Activated naive CD4-positive, alpha-beta T cell treated with anti-CD3 and anti-CD28 coated beads, Interleukin-2, amount 50 U/mL, for 24 hours (primary cell): Measurements from ENCODE around the gene SLC9A9.
A peak's percentile ranks its signal among the peaks of the same experiment; 100 is the strongest.
"Not testable (repeated sequence)": the region's sequence is repeated elsewhere in the genome, so short reads cannot be mapped to it uniquely, and the experiment has no call there.

Experiments
- H3K27ac Mint-ChIP-seq: one replicate; pipeline ENCODE4 v1.8.0; 2021; ENCODE audit warnings: mild to moderate bottlenecking, mixed read lengths
- H3K27me3 Mint-ChIP-seq: one replicate; pipeline ENCODE4 v1.8.0; 2021; ENCODE audit warnings: mixed read lengths
- H3K36me3 Mint-ChIP-seq: one replicate; pipeline ENCODE4 v1.8.0; 2021; ENCODE audit warnings: mixed read lengths
- H3K4me1 Mint-ChIP-seq: one replicate; pipeline ENCODE4 v1.8.0; 2021; ENCODE audit warnings: mixed read lengths
- H3K4me3 Mint-ChIP-seq: one replicate; pipeline ENCODE4 v1.8.0; 2021; ENCODE audit warnings: mild to moderate bottlenecking, mixed read lengths
- H3K9me3 Mint-ChIP-seq: one replicate; pipeline ENCODE4 v1.8.0; 2021; ENCODE audit warnings: mixed read lengths

SLC9A9 gene

GRCh38 chr3:143801046-143801445 lies 47.2 kb downstream of the SLC9A9 start:
- H3K36me3 Mint-ChIP-seq, H3K9me3 Mint-ChIP-seq, H3K27me3 Mint-ChIP-seq, H3K4me1 Mint-ChIP-seq, H3K4me3 Mint-ChIP-seq, H3K27ac Mint-ChIP-seq: not testable (repeated sequence)

DNA sequence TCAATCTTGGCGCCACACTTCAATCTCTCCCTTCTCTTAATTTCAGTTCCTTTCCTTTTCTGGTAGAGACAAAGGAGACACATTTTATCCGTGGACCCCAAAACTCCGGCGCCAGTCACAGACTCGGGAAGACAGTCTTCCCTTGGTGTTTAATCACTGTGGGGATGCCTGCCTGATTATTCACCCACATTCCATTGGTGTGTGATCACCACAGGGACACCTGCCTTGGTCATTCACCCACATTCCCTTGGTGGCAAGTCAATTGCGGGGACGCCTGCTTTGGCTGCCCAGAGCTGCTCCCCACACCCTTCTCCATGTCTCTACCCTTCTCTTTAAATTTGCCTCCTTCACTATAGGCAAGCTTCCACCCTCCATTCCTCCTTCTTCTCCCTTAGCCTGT lies 50.1 kb downstream of the SLC9A9 start:
- H3K4me3 Mint-ChIP-seq, H3K4me1 Mint-ChIP-seq, H3K9me3 Mint-ChIP-seq, H3K27me3 Mint-ChIP-seq, H3K27ac Mint-ChIP-seq, H3K36me3 Mint-ChIP-seq: not testable (repeated sequence)

DNA sequence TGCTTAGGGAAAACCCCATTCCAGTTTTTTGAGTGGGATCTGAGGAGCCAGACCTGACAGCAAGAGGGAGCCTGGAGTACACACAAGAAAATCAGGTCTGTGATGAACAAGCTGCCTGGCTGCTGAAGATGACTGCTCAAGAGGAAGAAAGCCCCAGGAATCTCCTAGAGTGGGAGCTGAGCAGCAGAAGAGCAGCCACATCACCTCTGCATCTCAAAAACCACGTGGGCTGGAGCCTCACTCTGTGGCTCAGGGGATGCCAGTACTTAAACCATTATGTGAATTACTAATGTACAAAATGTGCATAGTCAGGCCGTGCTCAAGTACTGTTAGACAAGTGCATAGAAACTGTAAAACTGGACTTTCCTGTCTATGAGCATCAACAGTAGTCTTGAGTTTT lies 52.4 kb downstream of the SLC9A9 start:
- Mint-ChIP-seq H3K9me3 (peaks cover 13% of the 10 kb centered on the region), H3K4me1 (no peaks in the 10 kb centered on the region), H3K27me3 (no peaks in the 10 kb centered on the region), H3K4me3 (no peak overlapping the region), H3K36me3 (peaks cover 18% of the 10 kb centered on the region), H3K27ac (no peak overlapping the region)

DNA sequence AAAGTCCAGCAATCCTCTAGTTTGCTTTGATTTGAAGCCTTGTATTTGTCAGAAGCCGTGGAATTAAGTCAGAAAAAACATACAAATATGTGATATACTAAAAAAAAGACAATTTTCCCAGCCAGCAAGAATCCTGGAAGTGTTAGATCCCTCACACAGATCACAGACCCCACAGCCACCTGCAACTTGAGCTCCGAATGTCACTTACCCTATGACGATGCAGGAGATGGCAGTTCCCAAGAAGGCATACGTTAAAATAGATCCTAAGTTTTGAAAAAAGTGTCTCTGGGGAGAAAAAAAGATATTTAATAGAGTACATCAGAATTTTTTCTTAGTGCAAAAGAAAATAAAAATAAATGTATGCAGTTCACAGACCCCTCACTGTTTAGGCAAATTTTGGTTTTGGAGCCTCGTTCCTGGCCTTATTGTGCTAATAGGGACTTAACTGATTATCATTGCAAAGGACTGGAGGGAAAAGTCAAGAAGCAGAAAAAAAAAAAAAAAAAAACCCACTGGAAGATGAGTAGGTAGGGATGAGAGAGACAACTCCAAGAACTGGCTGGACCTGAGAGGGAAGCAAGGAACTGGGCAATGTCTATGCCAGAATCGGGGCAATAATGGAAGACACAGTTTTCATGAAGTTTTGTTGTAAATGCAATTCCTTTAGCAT lies 53.3 kb downstream of the SLC9A9 start:
- Mint-ChIP-seq H3K36me3 (peaks cover 19% of the 10 kb centered on the region), H3K27ac (no peak overlapping the region), H3K27me3 (no peaks in the 10 kb centered on the region), H3K4me3 (no peak overlapping the region), H3K4me1 (no peaks in the 10 kb centered on the region), H3K9me3 (peaks cover 13% of the 10 kb centered on the region)

GRCh38 chr3:143793971-143794370 lies 54.3 kb downstream of the SLC9A9 start:
- Mint-ChIP-seq H3K9me3 (peaks cover 13% of the 10 kb centered on the region), H3K36me3 (peaks cover 19% of the 10 kb centered on the region), H3K27ac (no peak overlapping the region), H3K4me3 (no peak overlapping the region), H3K27me3 (no peaks in the 10 kb centered on the region), H3K4me1 (no peaks in the 10 kb centered on the region)

DNA sequence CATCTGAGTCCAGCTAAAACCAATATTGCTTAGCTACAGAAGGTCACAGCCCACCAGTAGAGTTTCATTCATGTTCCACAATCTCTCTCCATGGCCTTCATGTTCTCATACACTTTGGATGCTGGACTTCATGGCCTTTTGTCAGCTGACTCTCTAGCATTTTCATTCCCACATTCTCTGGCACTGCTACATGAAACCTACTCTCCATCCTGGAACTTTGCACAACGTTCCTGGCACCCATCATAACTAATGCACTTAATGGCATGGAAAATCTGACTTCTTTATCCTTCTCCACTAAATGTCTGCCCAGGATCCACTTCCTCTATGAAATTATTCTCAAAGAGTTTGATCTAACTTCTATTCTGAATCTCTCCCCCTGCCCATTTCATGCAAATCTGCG lies 56.9 kb downstream of the SLC9A9 start:
- Mint-ChIP-seq H3K4me1 (no peaks in the 10 kb centered on the region), H3K4me3 (no peak overlapping the region), H3K27ac (no peak overlapping the region), H3K9me3 (peaks cover 13% of the 10 kb centered on the region), H3K36me3 (peaks cover 22% of the 10 kb centered on the region), H3K27me3 (no peaks in the 10 kb centered on the region)

DNA sequence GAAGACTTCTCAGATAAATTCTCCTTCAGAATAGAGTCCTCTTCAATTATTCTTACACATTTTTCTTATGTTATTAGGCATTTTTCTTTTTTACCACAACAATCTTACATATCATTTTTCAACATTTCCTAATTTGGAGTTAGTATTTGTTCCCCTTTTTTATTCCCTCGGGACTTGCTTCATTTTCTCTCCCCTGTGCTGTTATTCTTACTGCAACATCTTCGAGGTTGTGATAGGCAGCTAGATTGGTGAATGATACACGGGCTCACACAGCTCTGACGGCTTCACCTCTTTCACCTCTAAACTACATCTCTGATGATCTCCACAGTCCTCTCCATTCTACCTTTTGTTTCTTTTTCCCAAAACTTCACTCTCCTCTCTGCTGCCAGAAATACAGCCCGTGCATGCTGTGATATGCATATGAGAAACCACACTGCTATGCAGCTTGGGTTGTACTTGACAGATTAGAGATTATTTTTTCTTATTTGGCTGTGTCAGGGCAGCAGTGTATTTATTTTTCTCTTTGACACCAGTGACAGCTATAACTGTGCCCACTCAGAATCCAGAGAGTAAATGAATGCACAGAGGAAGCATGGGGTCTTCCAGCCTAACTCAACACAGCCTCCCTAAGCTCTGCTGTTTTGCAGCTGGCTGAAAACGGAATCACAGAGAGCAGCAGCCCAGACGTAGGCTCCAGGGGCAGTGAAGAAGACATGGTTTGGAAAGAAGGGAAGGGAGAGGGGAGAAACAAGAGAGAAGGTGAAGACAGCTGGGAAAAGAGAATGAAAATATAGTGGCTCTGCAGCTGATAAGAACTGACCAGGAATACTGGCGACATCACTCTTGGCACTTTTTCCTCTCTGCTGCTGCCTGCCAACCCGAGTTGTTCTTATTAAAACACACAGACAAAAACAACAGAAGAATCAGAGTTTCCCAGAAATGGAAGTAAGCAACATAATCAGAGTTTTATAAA lies 61.8 kb downstream of the SLC9A9 start:
- Mint-ChIP-seq H3K36me3 (peaks cover 15% of the 10 kb centered on the region), H3K4me1 (no peaks in the 10 kb centered on the region), H3K9me3 (peaks cover 3% of the 10 kb centered on the region), H3K4me3 (no peak overlapping the region), H3K27me3 (no peaks in the 10 kb centered on the region), H3K27ac (no peak overlapping the region)

DNA sequence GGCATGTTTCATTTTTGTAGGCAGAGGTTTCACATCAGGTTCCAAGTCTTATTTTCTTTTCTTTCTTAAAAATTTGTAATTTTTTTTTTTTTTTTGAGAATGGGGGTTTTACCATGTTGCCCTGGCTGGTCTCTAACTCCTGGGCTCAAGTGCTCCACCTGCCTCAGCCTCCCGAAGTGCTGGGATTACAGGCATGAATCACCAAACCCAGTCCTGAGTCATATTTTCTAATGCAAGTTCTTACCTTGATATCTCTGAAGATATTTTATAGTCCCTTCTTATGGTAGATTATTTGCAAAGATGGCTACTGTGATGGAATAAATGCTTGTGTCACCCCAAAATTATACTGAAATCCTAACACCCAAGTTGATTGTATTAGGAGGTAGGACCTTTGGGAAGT lies 63.8 kb downstream of the SLC9A9 start:
- peaks cover 11% of the 10 kb centered on the region for H3K36me3 Mint-ChIP-seq
- no peak overlapping the region for H3K27ac Mint-ChIP-seq
- H3K27me3 Mint-ChIP-seq = no peaks in the 10 kb centered on the region
- no peaks in the 10 kb centered on the region for H3K4me1 Mint-ChIP-seq
- no peak overlapping the region for H3K4me3 Mint-ChIP-seq
- H3K9me3 Mint-ChIP-seq = no peaks in the 10 kb centered on the region

DNA sequence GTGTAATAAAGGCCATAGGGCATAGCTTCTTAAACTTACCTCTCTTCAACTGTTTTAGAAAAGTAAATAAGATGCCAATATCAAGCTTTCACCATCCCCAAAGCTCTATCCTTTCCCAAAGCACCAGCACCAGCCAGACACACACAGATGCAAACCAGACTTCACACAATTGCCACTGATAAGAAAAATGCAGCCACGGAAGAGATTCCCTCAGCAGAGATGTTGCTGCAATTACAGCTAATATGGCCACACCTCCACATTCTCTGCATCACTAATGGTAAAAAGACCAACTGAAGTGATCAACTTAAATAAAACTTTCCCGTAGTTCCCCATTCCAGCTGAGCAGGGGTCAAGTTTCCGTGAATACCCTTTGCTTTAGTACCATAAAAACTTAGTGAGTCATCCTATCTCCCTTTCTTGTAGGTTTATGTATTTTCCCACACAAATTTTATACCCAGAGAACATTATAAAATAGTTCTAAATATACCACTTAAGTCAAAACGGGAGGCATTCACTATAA lies 64.4 kb downstream of the SLC9A9 start:
- H3K4me3 Mint-ChIP-seq = no peak overlapping the region
- no peaks in the 10 kb centered on the region for H3K4me1 Mint-ChIP-seq
- peaks cover 11% of the 10 kb centered on the region for H3K36me3 Mint-ChIP-seq
- H3K27me3 Mint-ChIP-seq = no peaks in the 10 kb centered on the region
- H3K27ac Mint-ChIP-seq = no peak overlapping the region
- H3K9me3 Mint-ChIP-seq = no peaks in the 10 kb centered on the region

- H3K4me1 Mint-ChIP-seq = no peaks in the 10 kb centered on the region
- H3K27me3 Mint-ChIP-seq = no peaks in the 10 kb centered on the region
- H3K27ac Mint-ChIP-seq = no peak overlapping the region
- no peaks in the 10 kb centered on the region for H3K9me3 Mint-ChIP-seq
- peaks cover 1% of the 10 kb centered on the region for H3K36me3 Mint-ChIP-seq
- H3K4me3 Mint-ChIP-seq = no peak overlapping the region
Observed at GRCh38 chr3:143775459-143775858, 72.8 kb downstream of the SLC9A9 start.

- Mint-ChIP-seq H3K27me3 (no peaks in the 10 kb centered on the region), H3K9me3 (no peaks in the 10 kb centered on the region), H3K27ac (no peak overlapping the region), H3K4me3 (no peak overlapping the region), H3K4me1 (no peaks in the 10 kb centered on the region), H3K36me3 (no peaks in the 10 kb centered on the region)
Observed at GRCh38 chr3:143771939-143772338, 76.3 kb downstream of the SLC9A9 start.

GRCh38 chr3:143771258-143771657 lies 77.0 kb downstream of the SLC9A9 start:
- Mint-ChIP-seq H3K4me1 (no peaks in the 10 kb centered on the region), H3K27me3 (no peaks in the 10 kb centered on the region), H3K27ac (no peak overlapping the region), H3K4me3 (no peak overlapping the region), H3K36me3 (no peaks in the 10 kb centered on the region), H3K9me3 (no peaks in the 10 kb centered on the region)

- no peaks in the 10 kb centered on the region for H3K9me3 Mint-ChIP-seq
- no peaks in the 10 kb centered on the region for H3K27me3 Mint-ChIP-seq
- H3K27ac Mint-ChIP-seq = no peak overlapping the region
- H3K4me1 Mint-ChIP-seq = no peaks in the 10 kb centered on the region
- H3K4me3 Mint-ChIP-seq = no peak overlapping the region
- H3K36me3 Mint-ChIP-seq = no peaks in the 10 kb centered on the region
Observed at GRCh38 chr3:143770391-143770790, 77.9 kb downstream of the SLC9A9 start.

- Mint-ChIP-seq H3K4me3 (no peak overlapping the region), H3K27me3 (no peaks in the 10 kb centered on the region), H3K27ac (no peak overlapping the region), H3K36me3 (no peaks in the 10 kb centered on the region), H3K9me3 (no peaks in the 10 kb centered on the region), H3K4me1 (no peaks in the 10 kb centered on the region)
Observed at GRCh38 chr3:143769616-143770015, 78.7 kb downstream of the SLC9A9 start.

DNA sequence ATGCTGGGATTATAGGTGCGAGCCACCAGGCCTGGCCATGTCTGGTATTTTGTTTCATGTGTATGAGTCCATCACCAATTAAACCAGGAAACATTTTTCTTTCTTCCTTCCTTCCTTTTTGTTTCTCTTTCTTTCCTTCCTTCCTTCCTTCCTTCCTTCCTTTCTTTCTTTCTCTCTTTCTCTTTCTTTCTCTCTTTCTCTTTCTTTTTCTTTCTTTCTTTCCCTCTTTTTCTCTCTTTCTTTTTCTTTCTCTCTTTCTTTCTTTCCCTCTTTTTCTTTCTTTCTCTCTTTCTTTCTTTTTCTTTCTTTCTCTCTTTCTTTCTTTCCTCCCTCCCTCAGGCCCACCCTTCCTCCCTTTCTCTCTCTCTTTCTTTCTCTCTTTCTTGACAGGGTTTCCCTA lies 83.4 kb downstream of the SLC9A9 start:
- Mint-ChIP-seq H3K36me3 (peaks cover 3% of the 10 kb centered on the region), H3K4me1 (peaks cover 25% of the 10 kb centered on the region), H3K27me3 (no peaks in the 10 kb centered on the region), H3K27ac (no peak overlapping the region), H3K4me3 (no peak overlapping the region), H3K9me3 (no peaks in the 10 kb centered on the region)

GRCh38 chr3:143763564-143764162 lies 84.6 kb downstream of the SLC9A9 start:
- Mint-ChIP-seq H3K4me1 (peaks cover 35% of the 10 kb centered on the region), H3K27me3 (no peaks in the 10 kb centered on the region), H3K27ac (no peak overlapping the region), H3K9me3 (no peaks in the 10 kb centered on the region), H3K36me3 (peaks cover 3% of the 10 kb centered on the region), H3K4me3 (peak overlapping the region; percentile 7)
